HG03196 (cell line): Measurements from ENCODE around the gene MYO7B.
"Not testable (repeated sequence)": the region's sequence is repeated elsewhere in the genome, so short reads cannot be mapped to it uniquely, and the experiment has no call there.

Source experiments
- ATAC-seq: cut with Tn5 transposase; IDR thresholded peaks from one replicate; pipeline ENCODE4 v1.9.1; 2021; ENCODE audit not compliant: unreplicated experiment

The MYO7B gene

DNA sequence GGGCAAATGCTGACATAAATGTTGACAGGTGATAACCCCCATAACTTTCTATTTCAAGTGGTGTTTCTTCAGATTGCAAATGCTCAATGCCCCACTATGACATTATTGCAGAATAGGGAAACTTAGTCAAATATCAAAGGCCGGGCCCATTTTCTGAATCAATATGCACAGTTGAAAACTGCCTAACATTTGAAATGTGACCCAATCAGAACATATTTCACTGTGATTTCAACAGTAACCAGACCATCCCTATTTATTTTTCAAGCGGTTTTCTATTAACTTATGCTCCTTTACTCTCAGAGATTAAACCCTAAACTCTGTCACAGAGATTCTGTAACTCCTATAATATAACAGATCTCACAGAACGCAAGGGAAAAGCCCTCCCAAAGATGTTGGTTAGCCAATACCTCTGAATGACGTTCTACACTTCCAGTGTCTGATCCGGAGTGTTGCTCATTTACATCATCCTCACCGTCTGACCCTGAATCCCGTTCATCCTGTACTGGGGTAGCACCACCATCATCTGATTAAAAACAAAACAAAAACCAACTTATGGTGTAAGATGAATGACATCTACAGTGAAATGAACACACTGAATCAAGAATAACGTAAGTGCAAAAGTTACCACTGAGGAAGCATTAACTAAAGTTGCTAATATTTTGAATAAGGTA is 12.1 kb upstream of the MYO7B start:
- ATAC-seq = no peak

DNA sequence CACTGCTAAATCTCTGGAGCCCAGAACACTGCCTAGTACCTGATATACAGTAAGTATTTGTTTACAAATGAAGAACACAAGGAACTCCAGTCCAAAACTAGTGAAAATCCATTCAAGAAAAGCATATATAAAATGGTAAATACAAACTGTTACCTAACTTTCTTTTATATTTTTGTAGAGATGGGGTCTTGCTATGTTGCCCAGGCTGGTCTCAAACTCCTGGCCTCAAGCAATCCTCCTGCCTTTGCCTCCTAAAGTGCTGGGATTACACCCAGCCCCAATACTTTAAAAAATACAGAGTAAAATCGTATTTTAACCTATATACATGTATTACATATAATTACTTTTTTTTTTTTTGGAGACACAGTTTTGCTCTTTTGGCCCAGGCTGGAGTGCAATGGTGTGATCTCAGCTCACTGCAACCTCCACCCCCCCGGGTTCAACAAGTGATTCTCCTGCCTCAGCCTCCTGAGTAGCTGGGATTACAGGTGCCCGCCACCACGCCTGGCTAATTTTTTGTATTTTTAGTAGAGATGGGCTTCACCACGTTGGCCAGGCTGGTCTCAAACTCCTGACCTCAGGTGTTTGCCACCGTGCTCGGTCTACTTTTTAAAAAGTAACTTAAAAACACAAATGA is 11.2 kb upstream of the MYO7B start:
- ATAC-seq = not testable (repeated sequence)

- no peak for ATAC-seq
Measured at GRCh38 chr2:127525691-127526131, 9.8 kb upstream of the MYO7B start.

DNA sequence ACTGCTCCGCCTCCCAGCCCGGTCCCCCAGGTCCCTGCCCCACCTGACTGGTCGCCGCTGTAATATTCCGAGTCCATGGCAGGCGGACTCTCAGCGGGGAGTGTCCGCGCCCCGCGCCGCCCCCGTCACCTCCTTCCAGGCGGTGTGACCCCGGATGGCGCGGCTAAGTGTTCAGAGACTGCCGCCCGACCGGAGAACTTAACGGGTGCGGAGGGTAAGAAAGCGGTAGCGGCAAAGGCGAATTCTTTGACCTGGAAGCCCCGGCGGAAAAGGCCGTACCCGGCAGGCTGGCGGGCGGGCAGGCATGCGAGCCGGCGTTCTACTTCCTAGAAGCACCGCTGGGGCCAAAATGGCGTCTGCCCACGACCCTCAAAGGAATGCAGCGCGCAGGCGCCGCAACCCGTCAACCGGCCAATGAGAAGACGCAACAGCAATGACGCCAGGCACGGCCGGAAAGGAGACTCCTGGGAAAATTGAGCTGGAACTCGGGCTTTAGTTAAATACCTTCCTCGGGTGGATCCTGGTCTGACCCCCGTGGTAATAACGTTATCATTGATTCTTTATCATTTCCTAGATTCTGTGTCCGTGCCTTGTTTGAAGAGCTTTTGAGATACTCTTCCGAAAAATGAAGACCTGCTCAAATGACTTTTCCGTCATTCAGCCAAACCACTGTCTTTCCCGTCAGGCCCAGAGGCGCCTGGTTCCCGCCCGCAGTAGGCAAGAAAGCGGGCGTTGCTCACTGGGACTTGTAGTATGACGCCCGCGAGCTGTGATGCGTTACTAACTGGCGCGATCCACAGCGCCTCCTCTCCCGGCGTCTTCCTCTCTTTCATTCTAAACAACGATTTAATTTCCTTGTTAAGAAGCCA is 9.1 kb upstream of the MYO7B start, which contains the start of gene IWS1:
TSS of gene IWS1 (minus strand) at position 358 of the 869 bp plus-strand sequence. CDS start at position 77, 281 bp downstream.
- peak; percentile 85 for ATAC-seq

DNA sequence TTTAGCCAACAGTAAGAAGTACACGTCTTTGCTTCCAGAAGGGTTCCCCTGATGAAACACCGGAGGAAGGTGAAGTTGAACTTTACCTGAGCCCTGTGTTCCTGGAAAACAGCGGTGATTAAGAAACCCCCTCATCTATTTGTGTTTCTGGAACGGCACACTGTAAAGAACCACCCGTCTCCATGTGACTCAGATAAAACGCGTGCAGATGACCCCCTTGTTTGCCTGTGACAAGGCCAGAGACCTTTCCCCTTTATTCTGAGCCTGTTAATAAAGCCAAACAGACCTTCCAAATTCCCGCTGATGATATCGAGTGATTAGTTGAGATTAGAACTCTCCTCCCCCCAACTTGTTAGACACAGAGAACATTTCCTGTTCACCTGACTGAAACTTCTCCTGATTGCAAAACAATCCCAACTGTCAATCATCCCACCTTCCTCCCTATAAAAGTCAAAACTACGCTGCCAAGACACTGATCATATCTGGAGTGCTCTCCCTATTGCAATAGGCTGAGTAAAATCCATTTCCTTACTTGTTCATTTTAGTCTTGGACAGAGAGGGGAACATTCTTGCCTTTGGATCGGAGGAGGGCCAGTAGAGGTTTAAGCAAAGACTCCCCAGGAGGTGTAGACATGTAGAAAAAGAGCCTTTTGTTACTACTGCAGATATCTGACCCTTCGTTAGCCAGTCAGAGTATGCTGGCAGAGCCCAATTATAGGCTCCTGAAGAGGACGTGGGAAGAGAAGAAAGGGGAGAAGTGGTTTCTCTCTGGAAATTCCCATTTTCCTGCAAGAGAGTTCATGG is 8.3 kb upstream of the MYO7B start:
- peak; percentile 12 for ATAC-seq

DNA sequence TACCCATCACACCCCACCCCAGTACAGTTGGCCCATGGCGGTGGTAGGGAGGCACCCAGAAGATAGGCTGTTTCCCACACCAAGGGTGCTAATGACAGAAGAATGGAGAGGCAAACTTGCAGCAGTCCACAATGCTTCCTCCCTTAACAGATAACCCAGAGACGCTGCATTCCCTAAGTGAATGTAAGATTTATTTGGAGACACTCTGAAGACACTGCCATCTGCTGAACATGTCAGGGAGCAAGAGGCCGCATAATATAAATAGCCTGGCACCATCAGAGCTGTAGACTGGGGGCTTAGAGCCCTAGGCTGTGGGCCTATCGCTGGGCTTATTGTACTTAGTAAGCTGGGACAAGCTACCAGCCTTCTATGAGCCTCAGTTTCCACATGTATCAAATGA is 7.0 kb upstream of the MYO7B start:
- ATAC-seq = no peak

- ATAC-seq = not testable (repeated sequence)
Measured at GRCh38 chr2:127529416-127529815, 6.1 kb upstream of the MYO7B start.

- ATAC-seq = no peak
Measured at GRCh38 chr2:127530245-127531140, 5.0 kb upstream of the MYO7B start.

- ATAC-seq = no peak
Measured at GRCh38 chr2:127531221-127531648, 4.2 kb upstream of the MYO7B start.

DNA sequence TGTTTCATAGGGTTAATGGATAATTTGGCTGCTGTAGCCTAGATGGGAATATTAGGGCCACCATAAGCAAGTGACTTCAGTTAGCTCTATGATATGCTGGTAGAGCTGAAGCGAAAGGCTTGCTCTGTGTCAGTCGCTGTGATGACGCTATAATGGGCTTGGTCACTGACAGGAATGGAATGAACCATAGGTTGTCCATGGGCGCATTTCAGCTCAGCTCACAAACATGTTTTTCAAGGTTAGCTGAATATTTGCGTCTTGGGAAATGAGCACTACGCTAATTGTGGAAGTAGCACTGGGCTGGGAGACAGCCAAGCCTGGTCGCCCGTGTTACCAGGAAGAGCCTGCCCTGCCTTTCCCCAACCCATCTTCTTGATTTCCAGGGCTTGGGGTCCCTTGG is 3.2 kb upstream of the MYO7B start:
- no peak for ATAC-seq

GRCh38 chr2:127535918-127536317 is 435 bp downstream of the MYO7B start:
- ATAC-seq = no peak

DNA sequence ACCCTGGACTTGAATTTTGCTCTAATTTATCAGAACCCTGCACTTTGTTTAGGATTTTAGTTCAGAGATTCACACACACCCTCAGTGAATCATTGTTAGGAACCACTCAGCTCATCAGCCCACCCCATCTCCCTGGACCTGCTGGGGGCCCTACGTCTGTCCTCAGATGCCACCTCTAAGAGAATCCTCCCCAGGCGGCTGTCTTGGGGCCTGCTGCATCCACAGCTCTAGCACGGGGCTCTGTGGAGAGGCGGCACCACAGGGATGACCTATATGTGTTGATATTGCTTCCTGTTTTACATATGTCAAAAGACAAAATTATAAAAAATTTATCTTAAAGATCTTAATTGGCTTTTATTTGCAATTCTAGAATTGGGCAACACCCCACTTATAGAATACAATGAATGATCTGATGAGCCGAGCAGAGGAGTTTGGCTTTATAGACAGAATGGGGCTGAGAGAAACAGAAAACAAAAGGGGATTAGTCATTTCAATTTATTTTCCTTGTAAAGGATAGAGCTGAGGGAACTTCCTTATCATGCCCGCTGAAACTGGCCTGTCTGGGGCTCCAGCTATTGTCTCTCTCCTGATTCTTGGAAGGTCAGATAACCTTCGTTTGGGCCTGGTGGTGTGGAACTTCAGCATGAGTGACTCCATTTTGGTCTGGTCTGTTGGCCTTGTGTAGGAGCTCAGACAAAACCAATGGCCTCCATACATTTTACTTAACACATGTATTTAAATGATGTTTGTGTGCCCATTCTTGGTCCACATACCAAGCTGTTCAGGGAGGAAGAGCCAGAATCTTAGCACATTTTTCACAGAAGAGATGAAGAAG is 1.4 kb downstream of the MYO7B start:
- no peak for ATAC-seq

GRCh38 chr2:127537644-127538043 is 2.2 kb downstream of the MYO7B start:
- ATAC-seq = no peak

- ATAC-seq = no peak
Measured at GRCh38 chr2:127541809-127542208, 6.3 kb downstream of the MYO7B start.

GRCh38 chr2:127542231-127542630 is 6.7 kb downstream of the MYO7B start:
- no peak for ATAC-seq

DNA sequence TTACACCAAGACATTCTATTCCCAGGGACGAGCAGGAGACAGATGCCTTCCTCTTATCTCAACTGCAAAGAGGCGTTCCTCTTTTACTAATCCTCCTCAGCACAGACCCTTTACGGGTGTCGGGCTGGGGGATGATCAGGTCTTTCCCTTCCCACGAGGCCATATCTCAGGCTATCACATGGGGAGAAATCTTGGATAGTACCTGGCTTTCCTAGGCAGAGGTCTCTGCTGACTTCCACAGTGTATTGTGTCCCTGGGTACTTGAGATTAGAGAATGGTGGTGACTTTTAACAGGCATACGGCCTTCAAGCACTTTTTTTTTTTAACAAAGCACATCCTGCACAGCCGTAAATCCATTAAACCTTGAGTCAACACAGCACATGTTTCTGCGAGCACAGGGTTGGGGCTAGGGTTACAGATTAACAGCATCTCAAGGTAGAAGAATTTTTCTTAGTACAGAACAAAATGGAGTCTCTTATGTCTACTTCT is 7.6 kb downstream of the MYO7B start:
- ATAC-seq = not testable (repeated sequence)

GRCh38 chr2:127545189-127545588 is 9.7 kb downstream of the MYO7B start:
- ATAC-seq = no peak

DNA sequence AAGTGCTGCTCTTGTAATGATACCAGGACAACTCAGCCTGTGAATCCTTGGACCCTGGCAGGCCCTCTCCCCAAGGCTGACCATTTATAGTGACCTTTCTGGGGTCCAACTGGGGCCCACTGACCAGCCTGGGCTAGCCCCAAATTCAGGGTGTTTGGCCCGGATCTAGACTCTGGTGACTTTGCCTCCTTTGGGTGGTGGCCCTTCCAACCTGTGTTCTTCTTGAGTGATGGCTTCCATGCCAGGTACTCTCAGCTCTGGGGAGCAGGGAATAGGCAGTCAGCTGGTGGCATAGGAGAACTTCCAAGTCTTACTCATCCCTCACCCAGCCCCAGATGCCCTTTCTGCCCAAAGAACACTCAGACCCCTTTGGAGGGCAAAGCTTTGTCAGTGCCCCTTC is 10.3 kb downstream of the MYO7B start:
- no peak for ATAC-seq

- no peak for ATAC-seq
Measured at GRCh38 chr2:127546797-127547196, 11.3 kb downstream of the MYO7B start.
